Stomach (tissue), 4 donors: ENCODE measurements around the gene SLC1A2.

ENCODE experiments used
- EP300 ChIP-seq: sonication (generic); formaldehyde crosslinking; IDR thresholded peaks from one replicate; pipeline ENCODE4 v1.6.1; 2017; ENCODE audit warnings: antibody characterized with exemption
- POLR2A ChIP-seq, 4 donors: fragments of 450-650 bp; IDR thresholded peaks; one replicate each; pipeline ENCODE4 v1.6.1; 2016; ENCODE audit warnings: antibody characterized with exemption in 4 of 4, control low read depth in 2 of 4, mild to moderate bottlenecking in 1 of 4, moderate library complexity in 1 of 4
- TF ChIP-seq, protein P1 (sequence below), 7 experiments: fragments of 450-650 bp in 4 of 7; fragments of 200-600 bp in 3 of 7; sonication (generic) in 3 of 7; IDR thresholded peaks; one replicate each; pipeline ENCODE4 v1.5.1; 2016 to 2019; ENCODE audit warnings: antibody characterized with exemption in 7 of 7, control low read depth in 2 of 7, mild to moderate bottlenecking in 1 of 7

DNA sequence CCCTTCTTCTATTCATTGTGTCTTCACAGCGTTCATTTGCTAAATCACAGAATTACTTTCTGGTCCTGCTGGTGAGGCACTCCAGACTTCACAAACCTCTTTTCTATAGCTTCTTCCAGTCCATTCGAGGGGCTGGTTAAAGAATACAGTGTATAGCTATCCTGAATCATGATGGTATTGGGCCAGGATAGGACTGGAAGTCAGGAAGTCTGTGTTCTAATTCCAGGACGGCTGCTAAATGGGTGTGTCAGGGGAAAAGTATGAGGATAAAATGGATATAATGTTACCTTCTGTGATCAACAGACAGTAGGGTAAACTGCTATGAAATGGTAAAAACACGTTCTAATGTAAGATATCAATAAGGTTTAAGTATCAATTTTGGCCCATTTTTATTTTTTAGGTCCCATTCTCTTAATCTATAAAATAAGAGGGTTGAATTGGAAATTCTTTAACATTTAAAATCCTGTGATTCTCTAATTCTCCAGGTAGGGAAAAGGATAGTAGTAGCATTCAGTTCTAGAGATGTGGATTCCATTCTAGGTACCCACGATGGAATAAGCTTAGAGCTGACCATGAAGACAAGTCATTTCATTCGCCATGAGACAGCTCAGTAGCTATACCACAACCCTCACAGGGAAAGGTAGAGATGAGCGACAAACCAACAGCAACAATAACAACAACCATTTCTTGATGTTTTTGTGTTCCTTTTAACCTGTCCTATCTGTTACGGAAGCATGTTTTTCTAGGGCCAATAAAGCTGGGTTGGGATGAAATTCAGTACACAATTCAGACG is 96.1 kb downstream of the SLC1A2 start:
- TF ChIP-seq, protein P1, sequence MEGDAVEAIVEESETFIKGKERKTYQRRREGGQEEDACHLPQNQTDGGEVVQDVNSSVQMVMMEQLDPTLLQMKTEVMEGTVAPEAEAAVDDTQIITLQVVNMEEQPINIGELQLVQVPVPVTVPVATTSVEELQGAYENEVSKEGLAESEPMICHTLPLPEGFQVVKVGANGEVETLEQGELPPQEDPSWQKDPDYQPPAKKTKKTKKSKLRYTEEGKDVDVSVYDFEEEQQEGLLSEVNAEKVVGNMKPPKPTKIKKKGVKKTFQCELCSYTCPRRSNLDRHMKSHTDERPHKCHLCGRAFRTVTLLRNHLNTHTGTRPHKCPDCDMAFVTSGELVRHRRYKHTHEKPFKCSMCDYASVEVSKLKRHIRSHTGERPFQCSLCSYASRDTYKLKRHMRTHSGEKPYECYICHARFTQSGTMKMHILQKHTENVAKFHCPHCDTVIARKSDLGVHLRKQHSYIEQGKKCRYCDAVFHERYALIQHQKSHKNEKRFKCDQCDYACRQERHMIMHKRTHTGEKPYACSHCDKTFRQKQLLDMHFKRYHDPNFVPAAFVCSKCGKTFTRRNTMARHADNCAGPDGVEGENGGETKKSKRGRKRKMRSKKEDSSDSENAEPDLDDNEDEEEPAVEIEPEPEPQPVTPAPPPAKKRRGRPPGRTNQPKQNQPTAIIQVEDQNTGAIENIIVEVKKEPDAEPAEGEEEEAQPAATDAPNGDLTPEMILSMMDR (IDR thresholded peaks at IDR 0.05), result no peak
- TF ChIP-seq EP300 (no peak), POLR2A (IDR thresholded peaks at IDR 0.05) (no peak)
